ENCODE results near the gene KCNJ14.

Gene KCNJ14

GRCh38 chr19:48445606-48446481 is 9.5 kb upstream of the KCNJ14 start, which contains the start of gene GRWD1:
GRWD1 (plus strand) TSS chr19:48445983; CDS start chr19:48446006, 23 bp downstream.
- no peaks in the 10 kb centered on the region for H3K9me3 ChIP-seq
- peak within 1 kb of the TSS; percentile 85 to 86 for H3K4me3 ChIP-seq (ENCODE audit: low read depth in 1 of 2, low read length in 1 of 2)
- H3K4me1 ChIP-seq (ENCODE audit: control insufficient read depth in 1 of 2, insufficient read depth in 1 of 2, low read depth in 1 of 2, low read length in 1 of 2), result peaks cover 25 to 27% of the 10 kb centered on the region in 2 experiments
- peak within 1 kb of the TSS; percentile 89 for H3K27ac ChIP-seq
- peaks cover 9% of the 10 kb centered on the region for H3K36me3 ChIP-seq
- peak; percentile 50 for TF ChIP-seq CTCF (IDR thresholded peaks at IDR 0.05)
- H3K27me3 ChIP-seq, result peaks cover 45% of the 10 kb centered on the region

- Histone ChIP-seq H3K27ac (no peak overlapping the region), H3K9me3 (no peaks in the 10 kb centered on the region), H3K4me3 (ENCODE audit: low read depth in 1 of 2, low read length in 1 of 2) (peak overlapping the region; percentile 85 to 86), H3K36me3 (peaks cover 16% of the 10 kb centered on the region), H3K4me1 (ENCODE audit: control insufficient read depth in 1 of 2, insufficient read depth in 1 of 2, low read depth in 1 of 2, low read length in 1 of 2) (peaks cover 25 to 27% of the 10 kb centered on the region in 2 experiments), H3K27me3 (peaks cover 38% of the 10 kb centered on the region)
- TF ChIP-seq CTCF (IDR thresholded peaks at IDR 0.05), result no peak
These were observed 8.8 kb upstream of the KCNJ14 start for GRCh38 chr19:48446579-48446978.

GRCh38 chr19:48448563-48448962 is 6.8 kb upstream of the KCNJ14 start:
- Histone ChIP-seq H3K27me3 (peaks cover 19% of the 10 kb centered on the region), H3K4me3 (ENCODE audit: low read depth in 1 of 2, low read length in 1 of 2) (no peak overlapping the region), H3K27ac (no peak overlapping the region), H3K9me3 (no peaks in the 10 kb centered on the region), H3K36me3 (peaks cover 30% of the 10 kb centered on the region), H3K4me1 (ENCODE audit: control insufficient read depth in 1 of 2, insufficient read depth in 1 of 2, low read depth in 1 of 2, low read length in 1 of 2) (peaks cover 25 to 27% of the 10 kb centered on the region in 2 experiments)
- no peak for TF ChIP-seq CTCF (IDR thresholded peaks at IDR 0.05)

- Histone ChIP-seq H3K4me3 (ENCODE audit: low read depth in 1 of 2, low read length in 1 of 2) (no peak overlapping the region), H3K27ac (no peak overlapping the region), H3K4me1 (ENCODE audit: control insufficient read depth in 1 of 2, insufficient read depth in 1 of 2, low read depth in 1 of 2, low read length in 1 of 2) (peaks cover 8 to 11% of the 10 kb centered on the region in 2 experiments), H3K27me3 (peaks cover under 1% of the 10 kb centered on the region), H3K9me3 (no peaks in the 10 kb centered on the region), H3K36me3 (peaks cover 33% of the 10 kb centered on the region)
- no peak for TF ChIP-seq CTCF (IDR thresholded peaks at IDR 0.05)
These were observed 4.9 kb upstream of the KCNJ14 start for GRCh38 chr19:48450441-48450840.

- no peaks in the 10 kb centered on the region for H3K9me3 ChIP-seq
- peaks cover 6 to 8% of the 10 kb centered on the region in 2 experiments for H3K4me1 ChIP-seq (ENCODE audit: control insufficient read depth in 1 of 2, insufficient read depth in 1 of 2, low read depth in 1 of 2, low read length in 1 of 2)
- no peak overlapping the region for H3K27ac ChIP-seq
- H3K36me3 ChIP-seq, result peaks cover 33% of the 10 kb centered on the region
- no peaks in the 10 kb centered on the region for H3K27me3 ChIP-seq
- no peak overlapping the region for H3K4me3 ChIP-seq (ENCODE audit: low read depth in 1 of 2, low read length in 1 of 2)
- no peak for TF ChIP-seq CTCF (IDR thresholded peaks at IDR 0.05)
These were observed 4.5 kb upstream of the KCNJ14 start for GRCh38 chr19:48450863-48451262.

Measured in neutrophil (primary cell).